Measurements from ENCODE around the gene PCSK5.

- TF ChIP-seq, protein P1, sequence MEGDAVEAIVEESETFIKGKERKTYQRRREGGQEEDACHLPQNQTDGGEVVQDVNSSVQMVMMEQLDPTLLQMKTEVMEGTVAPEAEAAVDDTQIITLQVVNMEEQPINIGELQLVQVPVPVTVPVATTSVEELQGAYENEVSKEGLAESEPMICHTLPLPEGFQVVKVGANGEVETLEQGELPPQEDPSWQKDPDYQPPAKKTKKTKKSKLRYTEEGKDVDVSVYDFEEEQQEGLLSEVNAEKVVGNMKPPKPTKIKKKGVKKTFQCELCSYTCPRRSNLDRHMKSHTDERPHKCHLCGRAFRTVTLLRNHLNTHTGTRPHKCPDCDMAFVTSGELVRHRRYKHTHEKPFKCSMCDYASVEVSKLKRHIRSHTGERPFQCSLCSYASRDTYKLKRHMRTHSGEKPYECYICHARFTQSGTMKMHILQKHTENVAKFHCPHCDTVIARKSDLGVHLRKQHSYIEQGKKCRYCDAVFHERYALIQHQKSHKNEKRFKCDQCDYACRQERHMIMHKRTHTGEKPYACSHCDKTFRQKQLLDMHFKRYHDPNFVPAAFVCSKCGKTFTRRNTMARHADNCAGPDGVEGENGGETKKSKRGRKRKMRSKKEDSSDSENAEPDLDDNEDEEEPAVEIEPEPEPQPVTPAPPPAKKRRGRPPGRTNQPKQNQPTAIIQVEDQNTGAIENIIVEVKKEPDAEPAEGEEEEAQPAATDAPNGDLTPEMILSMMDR (IDR thresholded peaks at IDR 0.05 in 2 of 3, conservative IDR thresholded peaks at IDR 0.05 in 1 of 3; ENCODE audit: borderline replicate concordance in 1 of 3, insufficient read depth in 1 of 3, low read depth in 2 of 3, low read length in 2 of 3), result no peak
- TF ChIP-seq EZH2phosphoT487 (IDR thresholded peaks at IDR 0.05; ENCODE audit: borderline replicate concordance), result no peak
- no peak for TF ChIP-seq POLR2A (IDR thresholded peaks at IDR 0.05; ENCODE audit: borderline replicate concordance, extremely low read depth, insufficient read depth, insufficient read length)
- TF ChIP-seq EZH2 (IDR thresholded peaks at IDR 0.05), result no peak
Observed at GRCh38 chr9:75996726-75997125, 106.3 kb downstream of the PCSK5 start.
